ENCODE results near the gene ABCB8. TPM values are rescaled to one million over a fixed set of nuclear protein-coding genes. Genes with fewer than 3 reads are reported as not detected.
"Not testable (repeated sequence)": the region's sequence is repeated elsewhere in the genome, so short reads cannot be mapped to it uniquely, and the experiment has no call there.

Gene ABCB8
- total RNA-seq, 1 donor from 2014 or later: 56.9 TPM

DNA sequence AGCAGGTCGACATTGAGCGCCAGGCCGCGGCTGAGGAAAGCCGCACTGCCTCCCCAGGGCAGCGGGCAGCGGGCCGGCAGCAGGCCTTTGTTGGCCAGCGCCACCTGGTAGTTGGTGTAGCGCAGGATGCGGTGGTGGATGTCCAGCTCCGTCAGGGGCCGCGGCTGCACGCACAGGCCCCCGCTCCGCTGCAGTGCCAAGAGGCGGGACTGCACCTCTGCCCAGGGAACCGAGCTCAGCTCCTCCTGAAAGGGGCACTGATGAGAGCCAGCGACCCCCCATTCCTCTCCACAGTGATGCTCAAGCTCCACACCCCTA lies 9.2 kb upstream of the ABCB8 start:
- no peak for DNase-seq (ENCODE audit: low spot score)
- Mint-ChIP-seq H3K4me1 (ENCODE audit: low read depth) (peaks cover 36% of the 10 kb centered on the region), H3K27me3 (ENCODE audit: insufficient read depth) (peaks cover 19% of the 10 kb centered on the region), H3K4me3 (peak overlapping the region; percentile 40), H3K9me3 (no peaks in the 10 kb centered on the region), H3K36me3 (ENCODE audit: low read depth) (peaks cover 8% of the 10 kb centered on the region), H3K27ac (peak overlapping the region; percentile 29)
- intact Hi-C loops (cut with micrococcal nuclease): loop anchor here (2.0 to 10.0 kb wide), 6 partner anchors 30 to 694 kb away; partner anchors contain the start of genes ACTR3C, FASTK, LRRC61 and SLC4A2

DNA sequence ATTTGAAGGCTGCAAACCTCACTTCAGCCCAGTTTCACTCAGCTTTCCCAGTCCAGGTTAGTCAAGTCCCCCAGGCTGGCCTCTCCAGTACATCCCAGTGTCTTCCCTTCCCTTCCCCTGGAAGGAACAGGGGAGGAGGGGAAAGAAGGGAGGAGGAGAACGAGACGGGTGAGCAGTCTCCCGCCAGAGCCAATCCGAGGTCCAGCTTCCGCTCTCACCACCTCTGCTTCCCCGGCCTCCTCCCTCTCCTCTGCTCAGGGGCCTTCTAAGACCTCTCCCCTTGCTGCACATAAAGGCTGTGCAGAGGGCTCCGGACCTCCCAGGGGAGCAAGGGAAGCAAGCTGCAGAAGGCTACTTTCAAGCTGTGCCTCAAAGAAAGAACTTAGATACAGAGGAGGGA lies 8.0 kb upstream of the ABCB8 start:
- Mint-ChIP-seq H3K9me3 (no peaks in the 10 kb centered on the region), H3K4me3 (no peak overlapping the region), H3K36me3 (ENCODE audit: low read depth) (peaks cover 3% of the 10 kb centered on the region), H3K27ac (no peak overlapping the region), H3K27me3 (ENCODE audit: insufficient read depth) (peaks cover 21% of the 10 kb centered on the region), H3K4me1 (ENCODE audit: low read depth) (peaks cover 24% of the 10 kb centered on the region)
- DNase-seq (ENCODE audit: low spot score): no peak
- intact Hi-C loops (cut with micrococcal nuclease): no loop called here

- H3K9me3 Mint-ChIP-seq: no peaks in the 10 kb centered on the region
- no peak overlapping the region for H3K27ac Mint-ChIP-seq
- no peak for DNase-seq (ENCODE audit: low spot score)
- H3K4me3 Mint-ChIP-seq: no peak overlapping the region
- H3K4me1 Mint-ChIP-seq (ENCODE audit: low read depth): peaks cover 18% of the 10 kb centered on the region
- H3K27me3 Mint-ChIP-seq (ENCODE audit: insufficient read depth): peaks cover 20% of the 10 kb centered on the region
- peaks cover 3% of the 10 kb centered on the region for H3K36me3 Mint-ChIP-seq (ENCODE audit: low read depth)
- intact Hi-C loops (cut with micrococcal nuclease): no loop called here
Observed at GRCh38 chr7:151023232-151023631, 5.0 kb upstream of the ABCB8 start.

- H3K9me3 Mint-ChIP-seq: no peaks in the 10 kb centered on the region
- peaks cover 18% of the 10 kb centered on the region for H3K4me1 Mint-ChIP-seq (ENCODE audit: low read depth)
- H3K27ac Mint-ChIP-seq: no peak within 1 kb of the TSS
- peaks cover 12% of the 10 kb centered on the region for H3K27me3 Mint-ChIP-seq (ENCODE audit: insufficient read depth)
- peaks cover 3% of the 10 kb centered on the region for H3K36me3 Mint-ChIP-seq (ENCODE audit: low read depth)
- DNase-seq (ENCODE audit: low spot score): no peak
- H3K4me3 Mint-ChIP-seq: no peak within 1 kb of the TSS
- intact Hi-C loops (cut with micrococcal nuclease): loop anchor here (5.0 kb wide), 2 partner anchors 328 to 357 kb away; no protein-coding TSS in a partner anchor
Observed at GRCh38 chr7:151024435-151025056, 3.7 kb upstream of the ABCB8 start, which contains the start of gene ATG9B. ATG9B (minus strand) TSS chr7:151024494; CDS start chr7:151024423, 71 bp downstream.

DNA sequence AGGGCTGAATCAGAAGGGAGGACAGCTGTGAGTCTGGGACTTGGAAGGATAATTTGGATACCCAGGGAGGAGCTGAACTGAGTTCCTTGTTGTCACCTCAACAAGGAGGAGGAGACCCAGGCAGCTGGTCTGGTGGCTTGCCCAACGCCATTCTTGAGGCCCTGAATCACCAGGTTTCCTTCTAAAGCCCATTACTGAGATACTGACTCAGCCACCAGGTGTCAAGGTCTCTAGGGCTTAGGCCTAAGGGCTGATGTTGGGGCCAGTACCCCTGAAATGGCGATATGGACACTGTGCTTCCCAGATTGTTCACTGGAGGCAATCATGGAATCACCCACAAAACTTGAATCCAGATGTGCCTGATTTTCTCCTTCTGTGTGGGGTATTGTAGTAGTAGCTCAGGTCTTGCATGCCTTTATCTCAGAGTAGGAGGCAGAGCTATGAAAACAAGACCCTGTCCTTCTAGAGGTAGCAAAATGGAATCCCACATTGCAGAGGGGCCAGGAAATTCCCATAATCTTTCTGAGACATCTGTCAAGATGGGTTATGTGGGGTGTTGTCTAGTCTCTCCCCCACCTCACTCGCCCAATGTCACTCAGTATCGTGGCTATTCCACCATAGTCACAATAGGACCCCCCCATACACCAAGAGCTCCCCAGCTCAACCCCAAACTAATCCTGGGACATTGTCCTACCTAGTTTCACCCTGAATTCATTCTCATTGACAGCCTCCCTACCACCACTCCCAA lies 2.2 kb upstream of the ABCB8 start:
- H3K4me1 Mint-ChIP-seq (ENCODE audit: low read depth): peaks cover 21% of the 10 kb centered on the region
- intact Hi-C loops (cut with micrococcal nuclease): loop anchor here (5.0 kb wide), 2 partner anchors 326 to 359 kb away; no protein-coding TSS in a partner anchor

GRCh38 chr7:151026771-151027727 lies 1.2 kb upstream of the ABCB8 start:
- Mint-ChIP-seq H3K4me3 (peak overlapping the region; percentile 94), H3K4me1 (ENCODE audit: low read depth) (peaks cover 21% of the 10 kb centered on the region), H3K27ac (peak overlapping the region; percentile 95)
- intact Hi-C loops (cut with micrococcal nuclease): loop anchor here (5.0 kb wide), 2 partner anchors 325 to 360 kb away; no protein-coding TSS in a partner anchor
- not testable (repeated sequence) for H3K9me3 Mint-ChIP-seq; DNase-seq (ENCODE audit: low spot score); H3K36me3 Mint-ChIP-seq (ENCODE audit: low read depth); H3K27me3 Mint-ChIP-seq (ENCODE audit: insufficient read depth)

More for the DNA sequence above, 2.2 kb upstream of the ABCB8 start:
- no peak for DNase-seq (ENCODE audit: low spot score)
- Mint-ChIP-seq H3K36me3 (ENCODE audit: low read depth) (peaks cover 3% of the 10 kb centered on the region), H3K4me3 (peak overlapping the region; percentile 1), H3K27me3 (ENCODE audit: insufficient read depth) (peaks cover 2% of the 10 kb centered on the region), H3K9me3 (no peaks in the 10 kb centered on the region), H3K27ac (no peak overlapping the region)

DNA sequence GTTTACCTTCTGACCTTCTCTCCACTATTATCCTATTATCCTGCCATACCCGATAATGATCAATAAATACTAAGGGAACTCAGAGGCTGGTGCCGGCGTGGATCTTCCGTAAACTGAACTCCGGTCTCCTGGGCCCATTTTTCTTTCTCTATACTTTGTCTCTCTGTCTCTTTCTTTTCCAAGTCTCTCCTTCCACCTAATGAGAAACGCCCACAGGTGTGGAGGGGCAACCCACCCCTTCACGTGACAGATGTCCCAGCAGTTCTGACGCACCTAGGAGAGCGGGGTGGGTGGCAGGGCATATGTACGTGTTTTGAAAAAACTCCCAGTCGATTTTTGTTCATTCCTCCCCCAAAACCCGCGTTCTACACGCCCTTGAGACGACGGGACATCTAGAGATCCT lies 521 bp upstream of the ABCB8 start:
- DNase-seq (ENCODE audit: low spot score); H3K36me3 Mint-ChIP-seq (ENCODE audit: low read depth); H3K9me3 Mint-ChIP-seq; H3K27me3 Mint-ChIP-seq (ENCODE audit: insufficient read depth): not testable (repeated sequence)
- intact Hi-C loops (cut with micrococcal nuclease): loop anchor here (1.0 to 5.0 kb wide), 11 partner anchors 9 to 360 kb away; partner anchors contain the start of genes ABCF2, CHPF2 and FASTK
- peak overlapping the region; percentile 95 for H3K27ac Mint-ChIP-seq
- peaks cover 21% of the 10 kb centered on the region for H3K4me1 Mint-ChIP-seq (ENCODE audit: low read depth)
- peak overlapping the region; percentile 94 for H3K4me3 Mint-ChIP-seq

DNA sequence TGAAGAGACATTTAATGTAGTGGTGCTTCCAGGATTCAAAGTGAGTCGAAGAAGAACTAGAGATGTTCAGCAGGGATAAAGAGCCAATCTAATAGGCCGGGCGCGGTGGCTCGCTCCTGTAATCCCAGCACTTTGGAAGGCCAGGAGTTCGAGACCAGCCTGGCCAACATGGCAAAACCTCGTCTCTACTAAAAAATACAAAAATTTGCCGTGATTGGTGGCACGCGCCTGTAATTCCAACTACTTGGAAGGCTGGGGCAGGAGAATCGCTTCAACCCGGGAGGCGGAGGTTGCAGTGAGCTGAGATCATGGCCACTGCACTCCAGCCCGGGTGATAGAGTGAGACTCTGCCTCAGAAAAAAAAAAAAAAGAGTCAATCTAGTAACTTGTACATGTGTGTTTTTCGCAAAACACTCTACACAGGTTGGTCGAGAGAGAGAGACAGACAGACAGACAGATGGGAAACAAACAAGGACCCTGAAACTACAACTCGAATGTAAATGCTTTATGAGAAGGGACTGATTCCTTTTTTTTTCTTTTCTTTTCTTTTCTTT lies 775 bp downstream of the ABCB8 start:
- Mint-ChIP-seq H3K9me3 (no peaks in the 10 kb centered on the region), H3K27me3 (ENCODE audit: insufficient read depth) (peaks cover 2% of the 10 kb centered on the region), H3K4me3 (peak overlapping the region; percentile 94), H3K27ac (peak overlapping the region; percentile 95), H3K4me1 (ENCODE audit: low read depth) (peaks cover 21% of the 10 kb centered on the region), H3K36me3 (ENCODE audit: low read depth) (peaks cover 4% of the 10 kb centered on the region)
- DNase-seq (ENCODE audit: low spot score): no peak
- intact Hi-C loops (cut with micrococcal nuclease): loop anchor here (1.0 to 5.0 kb wide), 11 partner anchors 10 to 362 kb away; partner anchors contain the start of genes ABCF2, CHPF2 and FASTK

DNA sequence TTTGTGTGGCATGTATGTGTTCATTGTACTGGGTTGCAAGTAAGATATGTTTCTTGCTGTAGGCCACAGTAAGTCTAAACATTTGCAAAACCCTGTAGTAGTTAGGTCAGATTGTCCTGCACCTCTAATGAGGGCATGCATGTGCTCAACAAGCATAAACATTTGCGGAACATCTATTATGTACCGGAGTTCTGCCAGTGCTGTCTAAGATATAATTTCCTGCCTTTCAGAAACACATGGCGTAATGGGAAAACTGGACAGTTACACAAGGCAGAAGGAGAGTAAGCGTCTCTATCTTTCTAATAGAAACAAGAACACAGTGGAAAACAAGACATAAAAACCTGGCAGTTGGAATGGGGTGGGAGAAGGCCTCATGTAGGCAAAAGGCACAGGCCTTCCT lies 2.8 kb downstream of the ABCB8 start:
- H3K9me3 Mint-ChIP-seq: no peaks in the 10 kb centered on the region

DNA sequence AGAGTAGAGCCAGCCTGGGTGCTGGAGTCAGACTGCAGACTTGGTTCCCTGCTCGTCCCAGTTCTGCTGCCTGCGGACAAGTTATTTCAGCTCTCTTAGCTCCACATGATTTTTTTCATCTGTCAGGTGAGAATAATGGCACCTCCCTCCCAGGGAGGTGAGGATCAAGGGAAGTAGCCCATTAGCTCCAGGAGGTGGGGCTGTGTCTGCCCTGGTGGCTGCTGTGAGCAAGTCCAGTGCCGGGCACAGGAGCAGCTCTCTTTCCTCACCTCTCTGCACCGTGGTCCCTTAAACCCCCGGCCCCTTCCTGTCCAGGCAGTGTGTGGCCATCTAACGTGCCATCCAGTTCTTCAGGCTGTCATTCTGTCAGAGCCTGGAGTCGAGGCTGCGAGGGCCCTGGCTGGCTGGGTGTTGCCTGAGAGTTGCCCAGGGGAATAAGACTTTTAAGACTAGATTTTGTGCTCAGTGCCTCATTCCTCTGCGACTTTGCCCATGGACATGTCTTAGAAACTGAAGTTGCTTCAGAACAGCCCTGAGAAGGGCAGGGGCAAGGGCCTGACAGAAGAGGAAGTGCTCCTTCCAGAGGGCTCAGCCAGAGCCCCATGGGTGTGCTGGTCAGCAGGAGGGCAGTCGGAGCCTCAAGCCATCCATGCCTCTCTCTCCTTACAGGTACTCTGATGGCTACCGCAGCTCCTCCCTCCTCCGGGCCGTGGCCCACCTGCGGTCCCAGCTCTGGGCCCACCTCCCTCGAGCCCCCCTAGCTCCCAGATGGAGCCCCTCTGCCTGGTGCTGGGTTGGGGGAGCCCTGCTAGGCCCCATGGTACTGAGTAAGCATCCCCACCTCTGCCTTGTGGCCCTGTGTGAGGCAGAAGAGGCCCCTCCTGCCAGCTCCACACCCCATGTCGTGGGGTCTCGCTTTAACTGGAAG lies 5.0 kb downstream of the ABCB8 start:
- peaks cover 4% of the 10 kb centered on the region for H3K36me3 Mint-ChIP-seq (ENCODE audit: low read depth)
- intact Hi-C loops (cut with micrococcal nuclease): no loop called here
- no peaks in the 10 kb centered on the region for H3K9me3 Mint-ChIP-seq
- DNase-seq (ENCODE audit: low spot score): no peak
- no peak overlapping the region for H3K27ac Mint-ChIP-seq
- H3K27me3 Mint-ChIP-seq (ENCODE audit: insufficient read depth): no peaks in the 10 kb centered on the region
- H3K4me1 Mint-ChIP-seq (ENCODE audit: low read depth): peaks cover 11% of the 10 kb centered on the region
- H3K4me3 Mint-ChIP-seq: no peak overlapping the region

More for the DNA sequence above, 2.8 kb downstream of the ABCB8 start:
- DNase-seq (ENCODE audit: low spot score): no peak
- Mint-ChIP-seq H3K4me3 (no peak overlapping the region), H3K36me3 (ENCODE audit: low read depth) (peaks cover 4% of the 10 kb centered on the region), H3K27me3 (ENCODE audit: insufficient read depth) (no peaks in the 10 kb centered on the region), H3K27ac (no peak overlapping the region), H3K4me1 (ENCODE audit: low read depth) (peaks cover 21% of the 10 kb centered on the region)
- intact Hi-C loops (cut with micrococcal nuclease): no loop called here

DNA sequence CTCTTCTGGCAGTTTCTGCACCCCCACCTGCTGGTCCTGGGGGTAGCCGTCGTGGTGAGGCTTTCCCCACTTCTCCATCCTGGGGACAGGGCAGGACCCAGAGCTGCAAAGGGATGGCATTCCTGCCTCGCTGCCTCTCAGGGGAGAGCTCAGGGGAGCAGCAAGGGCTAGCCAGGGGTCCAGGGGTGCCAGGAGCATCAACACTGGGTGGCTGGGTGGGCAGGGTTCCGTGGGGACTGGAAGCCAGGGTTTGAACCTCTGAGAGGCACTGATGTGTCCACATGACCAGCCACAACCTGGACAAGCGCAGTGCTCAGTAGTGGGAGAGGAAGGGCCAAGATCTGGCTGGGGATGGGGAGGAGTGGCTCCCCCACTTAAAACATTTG lies 5.6 kb downstream of the ABCB8 start:
- H3K27ac Mint-ChIP-seq: no peak overlapping the region
- H3K4me1 Mint-ChIP-seq (ENCODE audit: low read depth): peaks cover 12% of the 10 kb centered on the region
- intact Hi-C loops (cut with micrococcal nuclease): no loop called here
- no peaks in the 10 kb centered on the region for H3K27me3 Mint-ChIP-seq (ENCODE audit: insufficient read depth)
- DNase-seq (ENCODE audit: low spot score): no peak
- peaks cover 2% of the 10 kb centered on the region for H3K36me3 Mint-ChIP-seq (ENCODE audit: low read depth)
- no peak overlapping the region for H3K4me3 Mint-ChIP-seq
- no peaks in the 10 kb centered on the region for H3K9me3 Mint-ChIP-seq
